ENCODE measurements around the gene ZMYND10. TPM values are rescaled to one million over a fixed set of nuclear protein-coding genes. Genes with fewer than 3 reads are reported as not detected.

The ZMYND10 gene
- polyA plus RNA-seq, 1 donor (not counting 4 experiments of a cell fraction or from before 2014, with no cell fraction given), result 0.21 TPM

DNA sequence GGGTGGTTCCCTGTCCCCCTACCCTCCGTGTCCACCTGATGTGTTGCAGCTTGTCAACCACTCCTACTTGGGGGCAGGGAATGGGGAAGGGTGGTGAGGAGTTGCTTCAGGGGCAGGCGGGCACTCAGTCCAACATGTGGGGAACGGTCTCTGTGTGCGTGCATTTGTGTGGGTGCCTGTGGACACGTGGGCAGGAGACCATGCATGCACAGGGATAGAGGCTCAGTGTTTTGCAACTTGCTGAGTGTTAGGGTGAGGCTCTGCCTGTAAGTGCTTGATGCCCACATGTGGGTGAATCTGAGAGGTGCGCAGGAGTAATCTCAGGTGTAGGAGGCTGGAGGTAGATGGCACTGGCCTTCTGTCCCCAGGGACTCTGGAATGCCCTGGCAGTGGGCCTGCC is 38.2 kb upstream of the ZMYND10 start:
- TF ChIP-seq, protein P1, sequence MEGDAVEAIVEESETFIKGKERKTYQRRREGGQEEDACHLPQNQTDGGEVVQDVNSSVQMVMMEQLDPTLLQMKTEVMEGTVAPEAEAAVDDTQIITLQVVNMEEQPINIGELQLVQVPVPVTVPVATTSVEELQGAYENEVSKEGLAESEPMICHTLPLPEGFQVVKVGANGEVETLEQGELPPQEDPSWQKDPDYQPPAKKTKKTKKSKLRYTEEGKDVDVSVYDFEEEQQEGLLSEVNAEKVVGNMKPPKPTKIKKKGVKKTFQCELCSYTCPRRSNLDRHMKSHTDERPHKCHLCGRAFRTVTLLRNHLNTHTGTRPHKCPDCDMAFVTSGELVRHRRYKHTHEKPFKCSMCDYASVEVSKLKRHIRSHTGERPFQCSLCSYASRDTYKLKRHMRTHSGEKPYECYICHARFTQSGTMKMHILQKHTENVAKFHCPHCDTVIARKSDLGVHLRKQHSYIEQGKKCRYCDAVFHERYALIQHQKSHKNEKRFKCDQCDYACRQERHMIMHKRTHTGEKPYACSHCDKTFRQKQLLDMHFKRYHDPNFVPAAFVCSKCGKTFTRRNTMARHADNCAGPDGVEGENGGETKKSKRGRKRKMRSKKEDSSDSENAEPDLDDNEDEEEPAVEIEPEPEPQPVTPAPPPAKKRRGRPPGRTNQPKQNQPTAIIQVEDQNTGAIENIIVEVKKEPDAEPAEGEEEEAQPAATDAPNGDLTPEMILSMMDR (optimal IDR thresholded peaks at IDR 0.05 in 1 of 3, IDR thresholded peaks at IDR 0.05 in 1 of 3, conservative IDR thresholded peaks at IDR 0.05 in 1 of 3; ENCODE audit: extremely low read depth in 1 of 3, insufficient read depth in 2 of 3, low read length in 3 of 3), result peak in 1 of 3 experiments; percentile 18
- no peak for TF ChIP-seq EZH2 (IDR thresholded peaks at IDR 0.05; ENCODE audit: low read length)
- Histone ChIP-seq H3K27ac (ENCODE audit: control insufficient read depth, insufficient read depth, low read length) (no peak overlapping the region), H2AFZ (ENCODE audit: control insufficient read depth, low read length) (no peak overlapping the region), H3K36me3 (ENCODE audit: control insufficient read depth in 2 of 2, extremely low read depth in 1 of 2, insufficient read depth in 2 of 2, low read length in 2 of 2) (no peaks in the 10 kb centered on the region), H3K79me2 (ENCODE audit: control insufficient read depth, insufficient read depth, low read length) (no peaks in the 10 kb centered on the region), H3K9ac (ENCODE audit: control insufficient read depth, extremely low read depth, insufficient read depth, low read length) (no peak overlapping the region), H3K9me3 (ENCODE audit: control insufficient read depth, low read depth, low read length) (no peaks in the 10 kb centered on the region), H3K4me3 (ENCODE audit: control insufficient read depth in 2 of 3, extremely low read depth in 1 of 3, insufficient read depth in 2 of 3, low read depth in 1 of 3, low read length in 3 of 3) (no peak overlapping the region), H3K4me2 (ENCODE audit: control insufficient read depth, extremely low read depth, insufficient read depth, low read depth, low read length) (no peak overlapping the region), H3K9me1 (ENCODE audit: control insufficient read depth, extremely low read depth, insufficient read depth, low read length) (no peaks in the 10 kb centered on the region), H3K27me3 (ENCODE audit: control insufficient read depth, extremely low read depth, insufficient read depth, low read length) (peaks cover 31% of the 10 kb centered on the region), H4K20me1 (ENCODE audit: control insufficient read depth, extremely low read depth, insufficient read depth, low read length) (peaks cover 3% of the 10 kb centered on the region), H3K4me1 (ENCODE audit: control insufficient read depth, extremely low read depth, insufficient read depth, low read length) (no peaks in the 10 kb centered on the region)
- DNase-seq (ENCODE audit: low read depth, low spot score) (no peak), FAIRE-seq (no peak)
- dilution Hi-C loops (cut with MboI; ENCODE audit: extremely low pct_ligation_motif_present, low sequenced_read_pairs), result no loop called here

DNA sequence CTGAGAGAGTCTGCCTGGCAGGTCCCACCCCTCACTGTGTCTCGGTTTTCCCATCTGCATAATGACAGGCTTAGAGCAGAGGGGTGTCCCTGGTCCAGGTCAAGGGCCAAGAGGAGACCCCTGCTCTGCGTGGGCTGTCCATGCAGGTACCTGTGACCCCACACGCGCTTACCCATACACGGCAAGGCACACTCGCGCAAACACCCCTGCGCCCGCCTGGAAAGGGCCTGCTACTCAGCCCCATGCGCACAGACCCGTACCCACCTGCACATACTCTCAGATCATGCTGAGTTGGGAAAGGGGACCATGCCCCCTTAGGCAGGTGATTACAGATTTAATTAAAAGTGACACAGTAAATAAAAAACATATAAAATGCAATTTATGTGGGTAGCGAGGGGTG is 37.2 kb upstream of the ZMYND10 start:
- no peak for FAIRE-seq

More for the DNA sequence above, 37.2 kb upstream of the ZMYND10 start:
- dilution Hi-C loops (cut with MboI; ENCODE audit: extremely low pct_ligation_motif_present, low sequenced_read_pairs), result no loop called here
- no peak overlapping the region for H3K4me3 ChIP-seq (ENCODE audit: control insufficient read depth in 2 of 3, extremely low read depth in 1 of 3, insufficient read depth in 2 of 3, low read depth in 1 of 3, low read length in 3 of 3)
- no peaks in the 10 kb centered on the region for H3K9me1 ChIP-seq (ENCODE audit: control insufficient read depth, extremely low read depth, insufficient read depth, low read length)
- no peak overlapping the region for H2AFZ ChIP-seq (ENCODE audit: control insufficient read depth, low read length)
- peaks cover 21% of the 10 kb centered on the region for H3K27me3 ChIP-seq (ENCODE audit: control insufficient read depth, extremely low read depth, insufficient read depth, low read length)
- H3K4me2 ChIP-seq (ENCODE audit: control insufficient read depth, extremely low read depth, insufficient read depth, low read depth, low read length), result no peak overlapping the region
- no peaks in the 10 kb centered on the region for H3K79me2 ChIP-seq (ENCODE audit: control insufficient read depth, insufficient read depth, low read length)
- no peak for DNase-seq (ENCODE audit: low read depth, low spot score)
- H3K9me3 ChIP-seq (ENCODE audit: control insufficient read depth, low read depth, low read length), result no peaks in the 10 kb centered on the region
- no peak overlapping the region for H3K9ac ChIP-seq (ENCODE audit: control insufficient read depth, extremely low read depth, insufficient read depth, low read length)
- H3K36me3 ChIP-seq (ENCODE audit: control insufficient read depth in 2 of 2, extremely low read depth in 1 of 2, insufficient read depth in 2 of 2, low read length in 2 of 2), result no peaks in the 10 kb centered on the region
- H4K20me1 ChIP-seq (ENCODE audit: control insufficient read depth, extremely low read depth, insufficient read depth, low read length), result peaks cover 3% of the 10 kb centered on the region
- no peaks in the 10 kb centered on the region for H3K4me1 ChIP-seq (ENCODE audit: control insufficient read depth, extremely low read depth, insufficient read depth, low read length)
- no peak overlapping the region for H3K27ac ChIP-seq (ENCODE audit: control insufficient read depth, insufficient read depth, low read length)
- TF ChIP-seq, protein P1 (optimal IDR thresholded peaks at IDR 0.05 in 1 of 3, IDR thresholded peaks at IDR 0.05 in 1 of 3, conservative IDR thresholded peaks at IDR 0.05 in 1 of 3; ENCODE audit: extremely low read depth in 1 of 3, insufficient read depth in 2 of 3, low read length in 3 of 3), result no peak
- no peak for TF ChIP-seq EZH2 (IDR thresholded peaks at IDR 0.05; ENCODE audit: low read length)
